ENCODE data around the gene ALDOA. TPM values are rescaled to one million over a fixed set of nuclear protein-coding genes. Genes with fewer than 3 reads are reported as not detected.

The ALDOA gene
- total RNA-seq, 4 donors from 2014 or later: 1,024 to 1,551 (median 1,380) TPM

- DNase-seq: no peak
- peaks cover 0 to 77% (median 9%) of the 10 kb centered on the region in 4 donors for H3K27me3 ChIP-seq
- no peak overlapping the region for H3K4me3 ChIP-seq
- H3K27ac ChIP-seq: no peak overlapping the region
- WGBS, 2 donors: 64 to 80% methylated on average over 1 to 2 of the region's 18 CpGs
- intact Hi-C loops (cut with DNase I): loop anchor here (5.0 kb wide), 1 partner anchor 329 kb away; no protein-coding TSS in a partner anchor
- H3K9me3 ChIP-seq: no peaks in the 10 kb centered on the region
- no peaks in the 10 kb centered on the region for H3K36me3 ChIP-seq
- H3K4me1 ChIP-seq: peaks cover 9 to 14% (median 10%) of the 10 kb centered on the region in 3 donors
- TF ChIP-seq CTCF (IDR thresholded peaks at IDR 0.05) (no peak), POLR2A (IDR thresholded peaks at IDR 0.05) (no peak)
Observed at GRCh38 chr16:30026449-30026848, 39.1 kb upstream of the ALDOA start.

GRCh38 chr16:30027588-30028437 is 37.7 kb upstream of the ALDOA start:
- Histone ChIP-seq H3K36me3 (no peaks in the 10 kb centered on the region), H3K9me3 (no peaks in the 10 kb centered on the region), H3K4me1 (peaks cover 6 to 14% (median 11%) of the 10 kb centered on the region in 3 donors), H3K27ac (no peak overlapping the region), H3K4me3 (no peak overlapping the region), H3K27me3 (peaks cover 0 to 90% (median 17%) of the 10 kb centered on the region in 4 donors)
- WGBS, 2 donors: 36 to 37% methylated on average over 12 to 13 of the region's 13 CpGs
- TF ChIP-seq CTCF (IDR thresholded peaks at IDR 0.05) (no peak), POLR2A (IDR thresholded peaks at IDR 0.05) (no peak)
- intact Hi-C loops (cut with DNase I): loop anchor here (5.0 kb wide), 1 partner anchor 331 kb away; no protein-coding TSS in a partner anchor
- DNase-seq: no peak

- DNase-seq: no peak
Observed at GRCh38 chr16:30028438-30029076, 37.0 kb upstream of the ALDOA start.

GRCh38 chr16:30030011-30030685 is 35.4 kb upstream of the ALDOA start:
- Histone ChIP-seq H3K4me3 (no peak overlapping the region), H3K27me3 (peaks cover 0 to 99% (median 17%) of the 10 kb centered on the region in 4 donors), H3K36me3 (no peaks in the 10 kb centered on the region), H3K9me3 (no peaks in the 10 kb centered on the region), H3K4me1 (peaks cover 6 to 14% (median 11%) of the 10 kb centered on the region in 3 donors), H3K27ac (no peak overlapping the region)
- TF ChIP-seq CTCF (IDR thresholded peaks at IDR 0.05): no peak
- no peak for TF ChIP-seq POLR2A (IDR thresholded peaks at IDR 0.05)
- intact Hi-C loops (cut with DNase I): no loop called here
- WGBS, 2 donors: 14 to 25% methylated on average over 10 to 14 of the region's 23 CpGs
- DNase-seq: no peak

More at GRCh38 chr16:30028438-30029076, 37.0 kb upstream of the ALDOA start:
- H3K4me3 ChIP-seq: no peak overlapping the region
- no peaks in the 10 kb centered on the region for H3K36me3 ChIP-seq
- WGBS, 2 donors: 0 to 15% methylated on average over 6 to 14 of the region's 18 CpGs
- H3K9me3 ChIP-seq: no peaks in the 10 kb centered on the region
- H3K4me1 ChIP-seq: peaks cover 6 to 14% (median 11%) of the 10 kb centered on the region in 3 donors
- peaks cover 0 to 98% (median 17%) of the 10 kb centered on the region in 4 donors for H3K27me3 ChIP-seq
- TF ChIP-seq POLR2A (IDR thresholded peaks at IDR 0.05): no peak
- TF ChIP-seq CTCF (IDR thresholded peaks at IDR 0.05): no peak
- no peak overlapping the region for H3K27ac ChIP-seq
- intact Hi-C loops (cut with DNase I): loop anchor here (5.0 kb wide), 1 partner anchor 331 kb away; no protein-coding TSS in a partner anchor

All from esophagus squamous epithelium (tissue), 5 donors.